HG03066 (cell line): Measurements from ENCODE around the gene ARMC8.
A peak's percentile ranks its signal among the peaks of the same experiment; 100 is the strongest.
"Not testable (repeated sequence)": the region's sequence is repeated elsewhere in the genome, so short reads cannot be mapped to it uniquely, and the experiment has no call there.

Experiments used
- ATAC-seq: cut with Tn5 transposase; IDR thresholded peaks from one replicate; pipeline ENCODE4 v1.9.1; 2021; ENCODE audit warnings: low read depth; ENCODE audit not compliant: unreplicated experiment

The ARMC8 gene

GRCh38 chr3:138187296-138188012, at the start of gene ARMC8:
Gene ARMC8, plus strand, starts transcription at chr3:138187301. Its CDS starts 254 bp downstream, at chr3:138187555.
- ATAC-seq = peak; percentile 57

DNA sequence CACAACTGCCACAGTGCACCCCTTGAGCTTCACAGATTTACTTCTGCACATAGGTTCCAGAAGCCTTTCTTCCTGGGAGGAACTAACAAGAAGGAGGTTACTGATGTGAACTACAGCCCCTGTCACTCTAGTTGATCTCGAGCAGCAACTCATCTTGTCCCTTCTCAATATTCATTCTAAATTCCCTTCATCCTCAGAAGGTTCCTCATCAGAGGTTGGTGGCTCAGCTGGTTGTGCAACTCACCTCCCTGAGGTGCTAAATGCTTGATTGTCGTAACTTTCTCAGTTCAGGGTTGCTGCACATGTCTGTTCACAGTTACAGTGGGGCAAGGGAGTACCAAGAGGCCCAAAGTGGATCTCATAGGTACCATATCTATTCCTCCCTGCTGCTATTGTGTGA, 49.2 kb upstream of the ARMC8 start:
- ATAC-seq = no peak

GRCh38 chr3:138139691-138140090, 47.4 kb upstream of the ARMC8 start:
- ATAC-seq = no peak

GRCh38 chr3:138140940-138141339, 46.2 kb upstream of the ARMC8 start:
- ATAC-seq = no peak

- ATAC-seq = not testable (repeated sequence)
These were observed 44.9 kb upstream of the ARMC8 start for GRCh38 chr3:138142181-138142580.

- no peak for ATAC-seq
These were observed 38.6 kb upstream of the ARMC8 start for GRCh38 chr3:138148503-138148902.

DNA sequence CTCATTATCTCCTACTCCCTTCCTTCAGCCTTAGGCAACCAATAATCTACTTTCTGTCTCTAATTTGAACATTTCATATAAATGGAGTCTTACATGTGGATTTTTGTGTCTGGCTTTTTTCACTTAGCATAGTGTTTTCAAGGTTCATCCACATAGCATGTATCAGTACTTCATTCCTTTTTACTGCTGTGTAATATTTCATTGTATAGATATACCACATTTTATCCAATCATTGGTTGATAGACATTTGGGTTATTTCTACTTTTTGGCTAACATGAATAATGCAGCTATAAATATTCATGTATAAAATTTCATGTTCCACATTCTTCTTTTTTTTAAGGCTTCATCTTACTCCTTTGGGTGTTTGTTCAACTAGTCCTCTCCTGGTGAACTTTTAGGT, 32.6 kb upstream of the ARMC8 start:
- ATAC-seq = no peak

DNA sequence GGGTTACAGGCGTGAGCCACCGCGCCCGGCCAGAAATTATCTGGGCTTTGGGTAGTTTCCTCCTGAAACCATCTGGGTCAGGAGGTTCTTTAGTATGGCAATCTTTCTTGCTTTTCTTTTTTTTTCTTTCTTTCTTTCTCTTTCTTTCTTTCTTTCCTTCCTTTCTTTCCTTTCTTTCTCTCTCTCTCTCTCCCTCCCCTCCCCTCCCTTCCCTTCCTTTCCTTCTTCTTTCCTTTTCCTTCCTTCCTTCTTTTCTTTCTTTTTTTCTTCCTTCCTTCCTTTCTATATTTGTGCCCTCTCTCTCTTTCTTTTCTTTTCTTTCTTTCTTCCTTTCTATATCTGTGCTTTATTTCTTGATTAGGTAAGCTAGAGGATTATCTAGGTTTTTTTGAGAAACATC, 29.4 kb upstream of the ARMC8 start:
- no peak for ATAC-seq

- no peak for ATAC-seq
These were observed 22.0 kb upstream of the ARMC8 start for GRCh38 chr3:138165061-138165460.

DNA sequence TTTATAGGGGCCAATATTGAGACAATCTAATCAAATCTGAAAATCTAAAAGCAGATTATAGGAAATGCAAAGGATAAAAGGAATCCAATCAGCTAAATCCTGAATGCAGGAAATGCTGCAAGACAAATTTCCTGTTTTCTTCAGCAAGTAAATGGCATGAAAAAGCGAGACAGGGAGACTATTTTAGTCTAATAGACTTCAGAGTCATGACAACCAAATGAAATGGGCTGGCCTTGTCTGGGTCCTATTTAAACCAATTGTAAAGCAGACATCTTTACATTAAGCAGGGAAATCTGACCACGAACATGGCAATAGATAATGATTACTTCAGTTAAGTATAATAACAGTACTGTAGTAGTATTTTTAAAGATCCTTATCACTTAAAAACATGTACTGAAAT, 14.5 kb upstream of the ARMC8 start:
- no peak for ATAC-seq

DNA sequence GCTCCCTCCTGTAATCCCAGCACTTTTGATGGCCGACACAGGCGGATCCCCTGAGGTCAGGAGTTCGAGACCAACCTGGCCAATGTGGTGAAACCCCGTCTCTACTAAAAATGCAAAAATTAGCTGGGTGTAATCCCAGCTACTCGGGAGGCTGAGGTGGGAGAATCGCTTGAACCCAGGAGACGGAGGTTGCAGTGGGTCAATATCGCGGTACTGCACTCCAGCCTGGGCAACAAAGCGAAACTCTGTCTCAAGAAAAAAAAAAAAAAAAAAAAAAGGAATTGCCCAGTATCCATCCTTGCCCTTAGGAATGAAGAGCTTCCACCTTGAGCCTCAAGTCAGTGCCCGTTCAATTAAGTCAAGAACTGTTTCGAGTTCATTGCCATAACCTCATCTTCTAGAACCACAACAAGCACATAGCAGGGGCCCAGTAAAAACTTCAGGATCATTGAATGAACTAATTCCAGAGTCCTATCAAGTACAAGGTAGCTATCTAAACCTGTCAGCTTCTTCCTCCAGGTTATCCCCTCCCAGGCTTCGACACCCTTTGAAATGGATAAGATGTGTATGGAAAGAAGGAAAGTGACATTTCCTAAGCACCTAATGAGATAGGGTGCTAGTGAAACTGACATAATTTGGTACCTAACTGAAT, 13.2 kb upstream of the ARMC8 start:
- ATAC-seq = no peak

DNA sequence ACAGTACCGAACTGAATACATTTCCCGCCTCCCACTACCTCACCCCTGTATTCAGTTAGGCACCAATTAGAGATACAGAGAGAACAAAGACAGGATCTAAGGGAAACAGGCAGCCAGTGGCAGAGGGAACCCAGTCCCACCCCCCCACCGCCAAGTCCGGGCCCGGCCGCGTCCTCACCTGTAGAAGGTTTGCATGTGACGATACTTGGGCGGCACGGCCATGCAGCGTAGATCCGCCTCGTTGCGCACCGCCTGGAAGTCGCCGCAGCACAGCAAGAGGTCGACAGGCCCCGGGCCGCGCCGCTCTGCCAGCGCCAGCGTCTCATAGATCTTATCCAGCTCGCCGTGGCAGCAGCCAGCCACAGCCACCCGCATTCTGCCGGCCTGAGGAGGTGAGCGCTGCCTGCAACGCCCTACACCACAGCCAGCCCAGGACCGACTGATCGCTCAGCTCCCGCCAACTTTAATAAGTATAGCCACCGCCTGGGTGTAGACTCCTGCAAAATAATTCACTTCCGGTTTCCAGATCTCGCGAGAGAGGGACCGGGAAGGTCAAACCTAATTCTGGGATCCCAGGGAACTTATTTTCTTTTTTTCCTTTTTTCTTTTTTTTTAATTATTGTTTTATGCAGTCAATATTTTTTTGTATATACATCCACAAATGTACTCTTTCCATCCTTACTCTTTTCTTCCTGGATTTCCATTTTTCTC, 12.5 kb upstream of the ARMC8 start, which contains the start of gene DBR1:
Gene DBR1 (minus strand): TSS at position 501 of the 711 bp plus-strand sequence. CDS start 126 bp downstream, at position 375.
- ATAC-seq = peak; percentile 95

DNA sequence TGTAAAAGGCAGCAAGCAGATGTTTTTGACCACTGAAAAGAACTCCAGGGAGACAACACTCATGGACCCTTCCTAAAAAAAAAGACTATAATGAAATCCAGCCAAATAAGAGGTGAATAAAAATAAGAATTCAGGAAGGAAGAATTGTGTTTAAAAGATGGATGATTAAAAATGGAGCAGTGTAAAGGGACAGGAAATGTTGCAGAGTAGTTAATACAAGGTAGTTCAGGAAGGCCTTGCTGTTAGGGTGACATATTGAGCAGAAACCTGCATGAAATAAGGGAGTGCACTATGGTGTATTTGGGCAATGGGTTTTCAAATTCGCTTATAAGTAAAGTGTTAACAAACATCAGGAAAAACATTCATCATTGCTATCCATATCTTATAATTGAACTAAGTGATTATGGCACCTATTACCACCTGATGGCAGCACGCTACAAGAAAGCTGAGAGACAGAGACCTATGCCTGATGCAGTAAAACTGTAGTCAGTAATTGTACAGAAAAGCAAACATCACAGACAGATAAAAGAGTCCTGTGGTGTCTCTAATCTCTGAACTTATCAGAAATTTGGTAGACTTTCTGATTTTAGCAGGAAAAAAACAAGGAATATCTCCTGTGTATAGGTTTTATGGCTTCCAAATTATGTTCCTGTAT, 6.6 kb upstream of the ARMC8 start:
- no peak for ATAC-seq

DNA sequence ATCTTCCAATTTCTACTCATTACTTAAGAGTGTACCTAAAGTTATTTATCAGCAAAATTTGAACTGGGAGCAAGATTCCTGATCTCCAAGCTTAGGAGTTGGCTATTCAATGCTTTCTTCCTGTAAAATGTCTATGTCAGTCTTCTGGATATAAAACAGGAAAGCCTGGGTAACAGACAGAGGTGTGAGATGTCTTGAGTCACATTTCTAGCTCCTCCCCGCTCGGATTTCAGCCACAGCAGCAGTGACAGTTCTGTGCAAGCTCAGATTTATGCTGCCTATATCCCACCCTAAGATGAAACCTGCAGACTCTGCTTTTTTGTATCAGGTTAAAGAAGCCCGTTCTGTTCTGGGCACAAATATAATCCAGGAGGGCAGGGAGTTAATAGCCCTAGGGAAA, 2.1 kb upstream of the ARMC8 start:
- ATAC-seq = no peak

DNA sequence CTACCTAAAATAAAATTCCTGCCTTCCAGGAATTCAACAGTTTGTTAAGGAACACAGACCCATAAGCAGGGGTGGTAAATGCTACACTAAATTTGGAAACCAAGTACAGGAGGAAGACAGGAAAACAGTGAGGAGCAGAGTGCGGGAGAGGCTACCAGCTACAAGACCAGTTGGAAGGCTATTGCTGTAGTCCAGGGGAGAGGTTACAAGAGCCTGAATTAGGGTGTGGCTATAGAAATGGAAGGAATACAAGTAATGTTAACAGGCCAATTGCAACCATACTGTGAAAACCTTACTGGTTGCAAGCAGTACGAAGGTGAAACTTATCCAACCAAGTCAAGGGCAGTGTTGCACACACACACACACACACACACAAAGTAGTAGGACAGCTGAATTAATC, 880 bp upstream of the ARMC8 start:
- no peak for ATAC-seq

DNA sequence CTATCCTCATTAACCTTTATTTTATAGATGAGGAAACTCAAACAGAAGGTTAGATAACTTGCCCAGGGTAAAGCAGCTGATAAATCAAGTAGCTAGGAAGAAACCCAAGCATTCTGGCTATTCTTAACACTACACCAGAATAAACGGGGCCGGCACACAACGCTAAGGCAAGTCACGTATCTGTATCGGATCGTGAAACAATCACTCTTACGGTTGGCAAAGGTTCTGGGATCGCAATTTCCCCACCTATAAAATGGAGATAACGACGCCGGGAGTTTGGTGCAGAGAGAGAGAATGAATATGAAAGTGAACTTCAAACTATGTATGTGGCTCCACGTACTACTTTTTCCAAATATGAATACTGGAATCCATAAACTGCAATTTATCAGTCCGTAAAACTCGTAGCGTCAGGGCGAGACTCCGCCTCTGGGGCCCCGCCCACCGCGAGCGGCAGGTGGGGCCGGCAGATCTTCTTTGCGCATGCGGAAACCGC, 252 bp upstream of the ARMC8 start:
- ATAC-seq = peak; percentile 91

- no peak for ATAC-seq
These were observed 1.1 kb downstream of the ARMC8 start for GRCh38 chr3:138188013-138188730.

DNA sequence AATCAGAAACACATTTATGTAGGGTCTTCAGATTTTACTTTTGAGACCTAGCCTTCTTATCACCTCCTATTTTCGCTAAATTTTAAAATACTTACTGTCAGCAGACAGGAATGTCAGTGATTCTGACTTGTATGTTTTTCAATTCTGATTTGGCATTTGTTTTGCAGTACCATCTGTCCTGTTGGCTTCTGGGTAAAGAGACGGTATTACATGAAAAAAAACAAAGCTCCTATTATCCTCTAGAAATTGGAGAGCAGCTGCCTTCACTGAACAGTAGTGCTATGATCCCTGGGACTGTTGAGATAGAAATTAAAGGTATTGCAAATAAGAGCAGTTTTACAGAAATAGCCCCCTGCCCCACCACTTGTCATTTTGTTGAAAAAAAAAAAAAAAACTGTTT, 8.4 kb downstream of the ARMC8 start:
- no peak for ATAC-seq

DNA sequence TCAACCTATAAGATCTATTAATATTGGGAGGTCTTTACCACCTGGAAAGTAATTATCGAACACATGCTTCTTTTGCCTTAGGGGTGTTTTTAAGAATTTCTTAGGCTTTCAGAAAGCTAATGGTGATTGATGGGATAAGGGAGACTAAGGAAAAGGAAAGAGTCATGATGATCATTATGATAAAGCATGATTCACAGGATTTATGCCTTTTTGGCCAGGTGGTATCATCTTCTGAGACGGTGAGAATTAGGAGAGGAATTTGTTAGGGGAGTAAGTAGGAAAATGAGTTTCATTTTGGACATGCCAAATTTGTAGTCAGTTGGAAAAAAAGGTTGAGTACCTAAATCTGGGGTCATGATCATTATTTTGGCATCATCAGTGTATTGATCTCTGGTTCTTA, 8.9 kb downstream of the ARMC8 start:
- no peak for ATAC-seq

DNA sequence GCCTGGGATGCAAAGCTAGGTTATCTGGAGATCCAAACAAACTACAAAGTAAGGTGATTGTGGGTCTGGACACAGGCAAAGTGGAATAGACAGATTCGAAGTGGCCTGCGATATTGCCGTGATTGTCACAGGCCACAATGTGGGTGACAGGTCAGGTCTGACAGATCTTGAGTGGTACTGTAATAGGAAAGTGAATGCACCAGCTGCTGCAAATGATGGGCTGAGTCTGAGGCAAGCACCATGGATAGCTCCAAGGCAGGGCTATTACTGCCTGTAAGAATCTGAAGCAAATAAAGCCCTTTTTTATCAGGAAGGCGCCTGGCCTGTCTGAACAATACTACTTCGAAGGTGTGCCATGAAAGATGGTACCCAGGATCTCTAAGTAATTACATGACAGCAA, 10.0 kb downstream of the ARMC8 start:
- ATAC-seq = no peak
